Activated naive CD4-positive, alpha-beta T cell treated with anti-CD3 and anti-CD28 coated beads, Interleukin-2, amount 50 U/mL, for 16 hours (primary cell): ENCODE results near the gene LGALS14.
"Not testable (repeated sequence)": the region's sequence is repeated elsewhere in the genome, so short reads cannot be mapped to it uniquely, and the experiment has no call there.

Experiments
- DNase-seq: peaks from one replicate; pipeline ENCODE4 v3.0.0-alpha.2; 2020

The LGALS14 gene, protein sequence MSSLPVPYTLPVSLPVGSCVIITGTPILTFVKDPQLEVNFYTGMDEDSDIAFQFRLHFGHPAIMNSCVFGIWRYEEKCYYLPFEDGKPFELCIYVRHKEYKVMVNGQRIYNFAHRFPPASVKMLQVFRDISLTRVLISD

DNA sequence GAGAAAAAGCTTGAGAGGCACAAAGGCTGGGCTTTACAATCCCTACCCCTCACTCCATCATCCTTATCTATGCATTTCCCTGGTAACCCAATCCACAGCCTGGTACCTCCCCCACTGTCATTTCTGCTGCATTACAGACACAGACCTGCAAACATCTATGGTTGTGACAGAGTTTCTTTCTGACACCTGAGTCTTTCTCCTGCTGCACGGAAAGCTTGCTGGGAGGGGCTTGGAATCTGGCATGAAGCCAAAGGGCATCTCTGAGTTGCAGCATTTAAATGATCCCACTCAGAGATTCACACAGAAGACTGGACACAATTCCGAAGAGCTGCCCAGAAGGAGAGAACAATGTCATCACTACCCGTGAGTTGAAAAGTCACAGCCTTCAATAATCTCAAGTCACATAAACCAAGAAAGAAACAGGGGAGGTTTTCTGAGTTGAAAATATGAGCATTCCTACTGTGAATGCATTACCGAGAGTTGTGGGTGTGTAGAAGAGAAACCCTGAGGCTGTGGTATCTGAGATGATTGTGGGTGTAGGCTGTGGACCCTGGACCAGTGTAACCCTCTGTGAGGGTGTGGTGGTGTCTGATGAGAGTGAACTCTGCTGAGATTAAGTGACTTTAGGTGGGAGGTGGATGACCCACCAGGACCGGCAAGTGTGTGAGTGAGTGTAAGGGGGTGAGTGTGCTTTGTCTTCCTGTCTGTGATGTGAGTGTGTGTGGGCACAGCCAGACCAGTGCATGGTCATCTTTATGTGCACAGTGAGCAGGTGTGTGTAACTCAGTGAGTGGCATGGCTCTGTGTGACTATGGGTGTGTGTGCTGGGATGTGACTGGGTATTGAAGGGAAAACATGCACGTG, at the start of gene LGALS14:
TSS of gene LGALS14 (plus strand) at position 301 of the 864 bp plus-strand sequence. CDS start at position 349, 48 bp downstream.
- DNase-seq = peak; percentile 17

DNA sequence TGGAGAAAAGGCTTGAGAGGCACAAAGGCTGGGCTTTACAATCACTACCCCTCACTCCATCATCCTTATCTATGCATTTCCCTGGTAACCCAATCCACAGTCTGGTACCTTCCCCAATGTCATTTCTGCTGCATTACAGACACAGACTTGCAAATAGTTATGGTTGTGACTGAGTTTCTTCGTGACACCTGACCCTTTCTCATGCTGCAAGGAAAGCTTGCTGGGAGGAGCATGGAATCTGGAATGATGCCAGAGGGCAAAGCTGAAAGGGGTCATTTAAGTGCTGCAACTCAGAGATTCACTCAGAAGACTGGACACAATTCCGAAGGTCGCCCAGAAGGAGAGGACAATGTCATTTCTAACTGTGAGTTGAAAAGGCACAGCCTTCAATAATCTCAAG, 48.7 kb upstream of the LGALS14 start, which contains the start of gene LGALS16:
TSS of gene LGALS16 (plus strand) at position 301 of the 400 bp plus-strand sequence. CDS start at position 350, 49 bp downstream.
- no peak for DNase-seq

DNA sequence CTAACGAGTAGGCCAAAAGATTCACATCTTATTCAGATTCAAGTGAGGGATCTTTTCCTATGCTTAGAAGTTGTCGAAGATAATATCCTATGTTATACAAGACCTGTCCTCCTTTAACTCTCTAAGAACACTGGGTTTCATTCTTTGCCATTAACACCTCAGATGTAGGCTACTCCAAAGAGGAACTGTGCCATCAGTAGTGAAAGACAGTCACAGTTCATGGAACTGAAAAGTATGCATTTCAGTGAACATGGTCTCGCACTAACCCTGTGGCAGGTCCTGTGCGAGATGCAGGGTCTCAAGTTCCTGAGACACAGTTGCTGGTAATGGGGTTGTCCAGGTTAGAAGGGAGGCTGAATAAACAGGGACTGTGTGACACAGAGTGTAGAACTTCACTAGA, 44.5 kb upstream of the LGALS14 start:
- no peak for DNase-seq

DNA sequence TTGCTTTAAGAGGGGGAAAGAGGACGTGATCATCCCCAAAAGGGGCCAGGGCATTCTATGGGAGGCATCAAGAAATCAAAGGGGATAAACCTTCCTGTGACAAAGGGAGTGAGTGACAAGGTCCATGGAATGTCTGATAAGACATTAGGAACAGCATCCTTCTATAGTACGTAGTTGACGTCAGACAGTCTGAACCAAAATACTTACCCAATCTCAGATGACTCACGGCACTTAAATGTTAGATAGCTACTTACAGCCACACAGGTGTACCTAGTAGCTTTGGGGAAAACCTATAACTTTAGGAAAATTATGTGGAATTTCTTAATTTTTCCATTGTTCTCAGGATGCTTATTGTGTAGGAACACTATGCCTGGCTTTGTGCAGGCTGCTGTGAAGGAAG, 43.6 kb upstream of the LGALS14 start:
- DNase-seq = no peak

DNA sequence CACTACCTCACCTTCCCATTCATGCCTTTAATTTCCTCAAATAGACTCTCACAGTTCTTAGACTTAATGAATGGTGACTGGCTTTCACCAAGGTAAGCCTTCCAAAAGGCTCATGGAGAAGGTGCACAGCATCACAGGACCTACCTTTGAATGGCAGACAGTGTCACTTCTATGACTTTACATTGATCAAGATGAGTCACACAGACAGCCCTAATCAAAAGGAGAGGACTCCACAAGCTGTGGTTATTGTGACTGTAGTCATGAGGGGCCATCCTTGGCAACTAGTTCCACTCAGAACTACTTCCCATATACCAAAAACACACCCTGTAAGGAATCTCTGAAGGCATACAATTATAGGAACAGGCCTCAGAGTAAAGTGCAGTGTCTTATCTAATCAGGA, 42.7 kb upstream of the LGALS14 start:
- DNase-seq = no peak

DNA sequence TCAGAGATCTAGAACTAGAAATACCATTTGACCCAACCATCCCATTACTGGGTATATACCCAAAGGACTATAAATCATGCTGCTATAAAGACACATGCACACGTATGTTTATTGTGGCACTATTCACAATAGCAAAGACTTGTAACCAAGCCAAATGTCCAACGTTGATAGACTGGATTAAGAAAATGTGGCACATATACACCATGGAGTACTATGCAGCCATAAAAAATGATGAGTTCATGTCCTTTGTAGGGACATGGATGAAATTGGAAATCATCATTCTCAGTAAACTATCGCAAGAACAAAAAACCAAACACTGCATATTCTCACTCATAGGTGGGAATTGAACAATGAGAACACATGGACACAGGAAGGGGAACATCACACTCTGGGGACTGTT, 34.4 kb upstream of the LGALS14 start:
- not testable (repeated sequence) for DNase-seq

DNA sequence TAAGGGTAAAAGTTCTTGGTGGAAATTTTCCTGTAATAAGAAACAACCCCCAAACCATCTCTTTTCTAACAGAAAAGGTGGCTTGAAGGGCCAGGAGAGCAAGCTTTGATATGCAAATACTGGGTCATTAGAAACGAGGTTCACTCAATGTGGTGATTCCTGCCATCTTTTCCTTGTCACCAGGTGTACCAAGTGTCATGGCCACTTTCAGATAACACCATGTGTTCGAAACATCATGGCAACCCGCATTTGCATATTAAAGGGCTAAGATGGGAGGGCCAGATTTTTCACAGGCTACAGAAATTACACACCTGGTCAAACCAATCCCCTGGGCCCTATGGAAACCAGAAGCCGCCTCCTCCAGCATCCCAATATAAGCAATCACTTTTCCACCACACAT, 33.3 kb upstream of the LGALS14 start:
- no peak for DNase-seq

DNA sequence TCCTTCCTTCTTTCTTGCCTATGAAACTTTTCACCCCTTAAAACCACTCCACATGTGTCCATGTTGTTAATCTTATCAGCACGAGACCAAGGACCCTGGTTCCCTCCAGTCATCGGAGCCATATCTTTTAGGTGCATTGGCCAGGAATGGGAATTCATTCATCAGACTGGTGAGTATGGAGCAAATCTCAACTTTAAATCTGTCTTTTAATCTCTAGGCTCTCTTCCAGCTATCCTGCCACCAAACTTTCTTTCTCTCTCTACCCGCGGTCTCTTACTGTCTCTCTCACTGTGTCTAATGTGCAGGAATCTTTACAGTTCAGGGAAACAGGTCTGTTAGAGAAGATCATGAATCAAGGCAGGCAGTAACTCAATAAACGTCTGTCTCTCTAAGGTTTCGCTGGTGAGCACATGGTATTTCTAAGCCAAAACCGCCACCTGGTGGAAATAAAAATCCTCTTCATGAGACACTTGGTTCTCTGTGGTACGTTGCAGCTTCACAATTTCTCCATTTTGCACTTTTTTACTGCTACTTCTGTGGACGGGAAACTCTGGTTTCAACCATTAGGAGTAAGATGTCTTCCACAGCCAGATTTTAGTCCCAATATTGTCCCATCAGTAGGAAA, 32.4 kb upstream of the LGALS14 start:
- peak; percentile 37 for DNase-seq

DNA sequence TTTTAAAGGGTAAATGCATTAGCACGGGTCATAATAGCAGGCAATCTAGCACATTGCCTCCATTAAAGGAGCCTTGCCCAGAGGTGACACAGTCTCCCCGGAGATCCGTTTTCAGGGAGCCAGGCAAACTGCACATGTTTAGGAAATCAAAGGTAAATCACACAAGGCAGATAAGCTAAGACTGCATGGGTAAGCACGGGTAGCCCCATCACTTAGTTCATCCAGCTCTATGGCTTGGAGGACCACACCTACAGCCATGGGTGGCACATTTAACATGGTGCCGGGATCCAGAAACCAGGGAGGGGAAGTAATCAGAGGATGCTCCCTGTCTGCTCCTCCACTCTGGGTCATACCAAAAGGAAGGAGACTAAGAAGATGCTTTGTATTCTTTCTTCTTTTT, 31.8 kb upstream of the LGALS14 start:
- DNase-seq = no peak

DNA sequence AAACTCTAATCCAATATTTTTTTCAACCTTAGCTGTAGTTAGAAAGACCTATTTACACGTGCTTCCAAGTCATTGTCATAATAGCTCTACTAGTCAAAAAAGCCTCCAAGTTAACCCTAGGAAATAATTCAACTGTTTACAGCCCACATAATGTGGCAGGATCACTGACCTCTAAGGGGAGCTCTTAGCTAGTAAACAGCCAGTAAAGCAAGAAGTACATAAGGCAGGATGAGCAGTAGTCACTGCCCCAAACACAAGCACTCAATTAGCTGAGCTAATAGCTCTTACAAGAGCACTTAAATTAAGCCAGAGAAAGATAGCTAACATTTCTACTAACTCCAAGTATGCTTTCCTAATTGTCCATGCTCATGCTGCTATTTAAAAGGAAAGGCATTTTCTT, 30.4 kb upstream of the LGALS14 start:
- not testable (repeated sequence) for DNase-seq

DNA sequence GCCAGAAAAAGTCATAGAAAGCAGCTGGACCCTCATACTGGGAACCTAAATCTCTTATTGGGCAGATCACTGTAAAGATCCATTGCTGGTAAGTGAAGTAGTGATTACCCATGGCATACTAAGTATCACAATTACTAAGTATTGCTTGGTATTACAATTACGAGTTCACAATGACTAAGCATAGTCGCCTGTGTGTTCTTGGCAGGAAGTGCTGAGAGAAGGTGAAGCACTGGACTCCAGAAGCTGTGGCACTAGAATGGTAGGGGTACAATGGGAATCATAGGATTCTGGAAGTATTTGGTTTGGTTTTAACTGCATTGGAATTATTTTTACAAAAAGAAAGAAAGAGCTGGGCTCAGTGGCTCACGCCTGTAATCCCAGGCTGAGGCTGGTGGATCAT, 28.3 kb upstream of the LGALS14 start:
- peak; percentile 19 for DNase-seq

DNA sequence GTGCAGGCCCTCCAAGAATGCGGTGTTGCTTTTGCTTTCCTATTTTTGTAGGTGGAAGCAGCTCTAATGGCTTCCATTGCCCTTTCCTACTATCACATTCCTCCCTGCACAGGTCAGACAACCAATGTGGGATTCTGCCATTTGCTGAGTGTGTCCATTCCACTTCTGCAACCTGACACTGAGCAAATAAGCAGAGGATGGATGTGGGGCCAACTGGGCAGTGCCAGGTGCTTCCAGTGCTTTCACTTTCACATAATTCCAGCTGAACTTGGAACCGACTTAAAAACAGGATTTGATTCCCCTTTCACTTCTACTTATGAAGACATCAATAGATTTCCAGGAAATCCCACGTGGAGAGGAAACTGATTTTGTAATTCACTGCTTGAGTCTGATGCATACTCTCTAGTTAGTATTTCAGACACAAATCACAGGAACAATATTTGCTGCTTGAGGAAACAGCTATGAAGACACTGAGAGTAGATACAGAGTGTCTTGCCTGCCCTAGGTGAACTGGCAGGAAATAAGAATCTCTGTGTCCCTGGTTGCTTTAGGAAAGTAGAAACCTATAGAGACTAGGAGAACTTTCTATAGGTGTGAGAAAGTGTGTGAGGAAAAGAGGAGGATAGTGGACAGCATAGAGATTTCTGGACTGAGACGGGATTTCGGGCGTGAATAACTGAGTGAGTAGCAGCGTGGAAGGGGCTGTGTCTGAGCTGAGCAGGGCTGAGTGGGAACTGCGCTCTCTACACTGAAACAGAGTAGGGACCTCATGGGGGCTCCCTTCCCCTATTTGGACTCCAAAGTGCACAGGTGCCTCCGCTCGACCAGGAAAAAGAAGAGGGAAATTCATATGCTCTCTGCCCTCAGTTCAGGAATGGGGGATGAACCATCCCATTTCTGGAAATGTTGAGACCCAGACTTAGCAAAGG, 26.1 kb upstream of the LGALS14 start:
- no peak for DNase-seq

DNA sequence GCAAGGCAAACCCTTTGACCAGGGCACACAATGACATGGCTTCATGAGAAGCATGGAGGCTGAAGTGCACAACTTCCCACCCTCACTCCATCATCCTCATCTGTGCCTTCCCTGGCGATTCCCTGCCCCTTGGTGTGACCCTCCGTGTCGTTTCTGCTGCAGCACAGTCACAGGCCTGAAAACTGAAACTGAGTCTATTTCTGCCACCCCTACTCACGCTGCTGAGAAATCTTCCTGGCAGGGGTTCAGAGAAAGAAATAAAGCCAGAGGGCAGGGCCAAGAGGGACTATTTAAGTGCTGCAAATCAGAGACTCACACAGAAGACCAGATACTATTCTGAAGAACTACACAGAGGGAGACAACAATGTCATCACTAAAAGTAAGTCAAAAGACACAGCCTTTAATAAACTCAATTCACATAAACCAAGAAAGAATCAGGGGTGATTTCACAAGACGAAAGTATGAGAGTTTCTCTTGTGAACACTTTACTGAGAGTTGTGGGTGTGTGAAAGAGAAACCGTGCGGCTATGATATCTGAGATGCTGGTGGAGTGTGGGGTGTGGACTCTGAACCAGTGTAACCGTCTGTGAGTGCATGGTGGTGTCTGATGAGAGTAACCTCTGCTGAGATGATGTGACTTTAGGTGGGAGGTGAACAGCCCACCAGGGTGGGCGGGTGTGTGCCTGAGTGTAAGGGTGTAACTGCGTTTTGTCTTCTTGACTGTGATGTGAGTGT, 25.1 kb upstream of the LGALS14 start:
- peak; percentile 71 for DNase-seq

DNA sequence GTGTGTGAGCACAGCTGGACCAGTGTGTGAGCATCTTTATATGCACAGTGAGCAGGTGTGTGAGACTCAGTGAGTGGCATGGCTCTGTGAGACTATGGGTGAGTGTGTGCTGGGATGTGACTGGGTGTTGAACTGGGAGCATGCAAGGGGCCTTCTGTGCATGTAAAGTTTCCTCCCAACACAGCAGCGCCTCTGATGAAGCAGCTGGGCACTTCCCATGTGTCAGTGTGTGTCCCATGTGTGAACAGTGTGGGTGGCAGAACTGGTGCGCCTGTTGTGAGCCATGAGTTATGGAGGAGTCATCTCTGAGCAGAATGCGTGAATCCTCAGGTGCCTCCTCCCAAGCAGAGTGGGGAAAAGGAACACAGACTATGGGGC, 24.5 kb upstream of the LGALS14 start:
- DNase-seq = peak; percentile 68

DNA sequence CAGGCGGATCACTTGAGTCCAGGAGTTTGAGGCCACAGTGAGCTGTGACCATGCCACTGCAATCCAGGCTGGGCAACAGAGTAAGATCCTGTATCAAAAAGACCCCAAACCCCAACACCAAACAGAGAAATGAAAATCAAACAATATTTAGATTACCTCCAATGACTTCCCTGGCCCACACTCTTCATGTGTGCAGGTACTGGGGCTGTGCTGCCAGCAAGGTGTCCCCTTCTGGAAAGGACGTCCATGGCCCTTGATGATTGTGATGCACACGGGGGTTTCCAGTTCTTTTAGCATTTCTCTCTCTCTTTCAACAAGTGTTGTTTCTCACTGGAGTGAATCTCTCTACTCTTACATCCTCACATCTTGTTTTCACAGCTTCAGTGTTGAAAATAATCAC, 23.7 kb upstream of the LGALS14 start:
- DNase-seq = no peak

DNA sequence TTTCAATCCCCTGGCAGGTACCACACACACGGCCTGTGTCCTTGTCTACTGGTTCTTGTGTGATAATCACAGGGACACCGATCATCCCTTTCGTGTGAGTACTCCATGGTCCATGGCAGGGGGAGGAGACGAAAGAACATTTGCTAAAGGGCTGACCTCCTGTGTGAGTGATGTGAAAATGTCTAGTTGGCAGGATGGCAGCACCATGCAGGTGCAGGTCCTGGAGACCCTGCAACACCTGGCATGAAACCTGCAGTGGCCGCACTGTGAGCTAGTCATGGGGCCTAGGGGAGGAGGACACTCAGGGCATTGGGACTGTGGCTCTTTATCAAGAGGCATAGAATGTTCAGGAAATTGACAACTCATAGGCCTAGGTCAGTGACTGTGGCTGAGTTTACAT, 22.9 kb upstream of the LGALS14 start:
- DNase-seq = no peak

DNA sequence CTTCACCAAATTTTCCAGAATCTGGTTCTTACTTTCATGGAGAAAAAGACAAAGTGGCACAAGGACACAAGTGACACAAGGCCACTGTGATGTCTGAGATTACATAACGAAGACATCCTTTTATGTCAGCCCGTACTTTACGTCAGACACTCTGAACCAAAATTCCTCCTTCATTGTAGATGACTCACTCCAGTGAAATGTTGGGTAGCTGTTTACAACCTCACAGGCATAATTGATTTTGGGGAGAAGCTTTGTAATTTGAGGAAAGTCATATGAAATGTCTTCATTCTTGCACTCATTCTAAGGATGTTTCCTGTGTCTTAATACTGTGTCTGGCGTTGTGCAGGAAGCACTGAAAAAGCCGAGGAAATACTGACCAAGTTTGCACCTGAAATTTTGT, 20.0 kb upstream of the LGALS14 start:
- DNase-seq = no peak

DNA sequence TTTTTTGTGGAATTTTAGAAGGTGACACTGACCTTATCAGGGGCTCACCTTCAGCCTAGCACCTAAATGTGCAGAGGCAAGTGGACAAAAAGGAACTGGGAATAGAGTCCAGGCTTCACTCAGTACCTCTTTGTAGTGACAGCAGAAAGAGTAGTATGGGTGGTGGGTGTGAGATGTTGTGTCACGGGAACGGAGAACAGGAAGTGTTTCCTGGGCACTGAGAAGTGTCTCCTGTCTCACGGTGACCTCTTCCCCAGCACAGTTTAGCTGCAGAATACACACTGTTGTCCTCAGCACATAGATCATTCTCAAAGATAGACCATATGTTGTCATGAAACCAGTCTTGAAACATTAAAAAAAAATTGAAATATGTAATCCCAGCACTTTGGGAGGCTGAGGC, 17.5 kb upstream of the LGALS14 start:
- DNase-seq = no peak

DNA sequence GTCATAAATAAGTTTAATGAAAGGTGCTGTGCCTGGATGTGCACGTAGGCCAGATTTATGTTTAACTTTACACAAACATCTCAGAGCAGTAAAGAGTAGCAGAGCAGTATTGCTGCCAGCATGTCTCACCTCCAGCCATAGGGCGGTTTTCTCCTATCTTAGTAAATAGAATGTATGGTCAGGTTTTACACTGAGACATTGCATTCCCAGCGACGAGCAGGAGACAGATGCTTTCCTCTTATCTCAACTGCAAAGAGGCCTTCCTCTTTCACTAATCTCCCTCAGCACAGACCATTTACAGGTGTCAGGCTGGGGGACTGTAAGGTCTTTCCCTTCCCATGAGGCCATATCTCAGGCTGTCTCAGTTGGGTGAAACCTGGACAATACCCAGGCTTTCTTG, 15.6 kb upstream of the LGALS14 start:
- not testable (repeated sequence) for DNase-seq

DNA sequence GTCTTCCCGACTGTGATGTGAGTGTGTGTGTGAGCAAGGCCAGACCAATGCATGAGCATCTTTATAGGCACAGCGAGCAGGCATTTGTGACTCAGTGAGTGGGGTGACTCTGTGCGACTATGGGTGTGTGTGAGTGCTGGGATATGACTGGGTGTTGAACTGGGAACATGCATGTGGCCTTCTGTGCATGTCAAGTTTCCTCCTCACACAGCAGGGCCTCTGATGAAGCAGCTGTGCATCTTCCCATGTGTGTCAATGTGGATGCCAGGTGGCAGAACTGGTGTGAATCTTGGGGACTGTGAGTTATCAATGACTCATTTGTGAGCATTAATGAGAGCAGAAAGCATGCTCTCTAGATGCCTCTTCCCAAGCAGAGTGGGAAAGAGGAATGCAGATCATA, 12.1 kb upstream of the LGALS14 start:
- no peak for DNase-seq

DNA sequence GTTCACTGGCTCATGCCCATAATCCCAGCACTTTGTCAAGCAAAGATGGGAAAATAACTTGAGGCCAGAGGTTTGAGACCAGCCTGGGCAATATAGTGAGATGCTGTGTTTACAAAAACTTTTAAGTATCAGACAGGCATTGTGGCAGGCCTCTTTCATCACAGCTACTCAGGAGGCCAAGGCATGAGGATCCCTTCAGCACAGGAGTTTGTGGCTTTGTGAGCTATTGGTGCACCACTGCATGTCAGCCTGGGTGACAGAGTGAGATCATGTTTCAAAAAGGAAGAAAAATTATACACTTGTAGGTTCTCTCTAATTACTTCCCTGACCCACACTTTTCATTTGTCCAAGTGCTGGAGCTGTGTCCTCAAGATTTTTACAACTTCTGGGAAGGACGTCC, 11.5 kb upstream of the LGALS14 start:
- DNase-seq = no peak

DNA sequence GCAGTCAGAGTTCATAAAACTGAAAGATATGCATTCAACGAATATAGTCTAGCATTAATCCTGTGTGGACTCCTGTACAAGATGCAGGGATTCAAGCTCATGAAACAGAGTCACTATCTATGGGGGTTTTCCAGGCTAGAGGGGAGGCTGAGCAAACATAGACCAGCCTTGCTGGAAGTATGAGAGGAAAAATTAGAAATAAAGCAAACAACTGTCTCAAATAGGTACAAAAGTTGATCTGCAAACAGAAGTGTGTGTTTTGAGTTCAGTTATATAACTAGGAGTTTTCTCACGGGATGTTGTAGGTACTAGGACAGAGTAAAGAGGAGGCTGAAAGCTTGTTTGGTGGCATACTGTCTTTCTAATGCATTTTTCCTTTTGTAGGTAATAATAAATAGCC, 8.5 kb upstream of the LGALS14 start:
- DNase-seq = no peak
